Measurements from ENCODE around the gene UBR4. TPM values are rescaled to one million over a fixed set of nuclear protein-coding genes. Genes with fewer than 3 reads are reported as not detected.

Gene UBR4
- total RNA-seq, 5 donors from 2014 or later (not counting 1 experiment from before 2014, with no cell fraction given): 139 to 156 (median 147) TPM

DNA sequence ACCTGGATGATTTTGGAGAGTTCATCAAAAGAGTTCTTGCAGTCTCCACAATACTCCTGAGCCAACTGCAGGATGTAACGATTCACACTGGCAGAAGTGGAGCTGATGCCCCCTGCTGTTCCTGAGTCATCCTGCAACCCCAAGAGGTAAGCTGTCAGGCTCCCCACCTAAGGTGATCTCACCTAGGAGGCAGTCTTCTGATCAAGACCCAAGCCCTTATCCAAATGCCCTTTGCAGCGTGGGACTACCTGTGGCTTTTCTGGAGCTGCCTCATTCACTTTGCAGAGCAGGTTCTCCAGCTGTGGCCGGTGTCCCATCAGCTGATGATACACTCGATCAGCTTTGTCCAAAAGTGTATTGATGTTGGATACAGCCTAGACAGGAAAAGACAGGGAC lies 96.4 kb downstream of the UBR4 start:
- H3K4me1 Mint-ChIP-seq: no peaks in the 10 kb centered on the region
- DNase-seq: peak in 27 of 35 experiments; percentile 4 to 58 (median 21)
- ATAC-seq (replicated peaks in 1 of 4): peak in 3 of 4 experiments; percentile 49 to 59 (median 59)
- WGBS (ENCODE audit: insufficient coverage): 64% methylated on average over 1 of the region's 4 CpGs
- no peaks in the 10 kb centered on the region for H3K9me3 ChIP-seq
- H3K36me3 Mint-ChIP-seq: peaks cover 78% of the 10 kb centered on the region
- H3K27ac ChIP-seq (ENCODE audit: low read length): no peak overlapping the region
- ChIA-PET POLR2A (no interaction called here), CTCF (interaction anchor here in 1 of 2 donors (0.7 to 1.5 kb wide), 3 partner anchors 207 to 229 kb away, joined by 4 to 6 read pairs (median 5); no protein-coding TSS in a partner anchor)
- no peak overlapping the region for H3K4me3 ChIP-seq (ENCODE audit: control insufficient read depth in 1 of 2, extremely low read depth in 1 of 2, low read length in 1 of 2)
- no peaks in the 10 kb centered on the region for H3K27me3 Mint-ChIP-seq
- no peaks in the 10 kb centered on the region for H3K9me3 Mint-ChIP-seq
- H3K36me3 ChIP-seq (ENCODE audit: control insufficient read depth in 2 of 2, extremely low read depth in 1 of 2, insufficient read depth in 1 of 2, low read length in 1 of 2): peaks cover 44 to 97% of the 10 kb centered on the region in 2 donors
- no peaks in the 10 kb centered on the region for H3K27me3 ChIP-seq (replicated peaks in 1 of 2; ENCODE audit: control insufficient read depth in 2 of 2, extremely low read depth in 1 of 2, insufficient read depth in 2 of 2, low read length in 1 of 2)
- H3K4me3 Mint-ChIP-seq: no peak overlapping the region
- no peaks in the 10 kb centered on the region for H3K4me1 ChIP-seq (ENCODE audit: control insufficient read depth in 1 of 2, extremely low read depth in 1 of 2, insufficient read depth in 2 of 2, low read length in 2 of 2)
- H3K27ac Mint-ChIP-seq: no peak overlapping the region

DNA sequence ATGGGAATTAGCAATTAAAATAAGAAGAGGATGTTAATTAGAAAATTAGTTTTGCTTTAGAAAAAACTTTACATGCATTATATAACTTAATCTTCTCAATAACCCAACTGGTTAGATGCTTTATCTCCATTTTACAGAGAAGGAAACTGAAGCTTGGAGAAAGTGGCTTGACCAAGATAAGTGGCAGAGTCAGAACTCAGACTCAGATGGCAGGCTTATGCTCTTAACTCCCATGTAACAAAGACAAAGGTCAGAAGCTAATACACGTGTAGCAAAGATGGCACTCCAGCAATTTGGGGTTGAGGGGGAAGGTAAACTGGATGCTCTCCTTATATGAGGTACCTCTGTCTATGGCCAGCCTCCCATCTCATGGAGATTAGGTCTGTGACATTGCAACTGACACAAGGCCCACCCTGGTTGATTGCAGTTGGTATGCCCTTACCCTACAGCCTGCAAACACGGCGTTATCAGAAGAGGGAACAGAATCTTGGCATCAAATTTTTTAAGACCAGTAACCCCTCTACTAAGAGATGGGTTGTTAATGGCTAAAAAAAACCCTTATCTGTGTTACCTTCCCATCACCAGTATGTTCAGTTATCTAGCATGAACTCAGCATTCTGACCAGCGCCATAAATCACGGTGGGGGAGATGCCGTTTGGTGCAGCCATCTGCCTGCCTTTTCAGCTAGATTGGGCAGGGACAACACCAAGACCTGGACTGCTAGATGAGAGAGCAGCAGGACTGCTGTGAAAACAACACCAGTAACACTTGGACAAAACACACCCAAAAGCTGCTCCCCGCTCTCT lies 97.0 kb downstream of the UBR4 start:
- Mint-ChIP-seq H3K36me3 (peaks cover 78% of the 10 kb centered on the region), H3K4me1 (no peaks in the 10 kb centered on the region), H3K27ac (no peak overlapping the region), H3K4me3 (no peak overlapping the region), H3K9me3 (no peaks in the 10 kb centered on the region), H3K27me3 (no peaks in the 10 kb centered on the region)
- 90% methylated on average over 2 of the region's 7 CpGs for WGBS (ENCODE audit: insufficient coverage)
- Histone ChIP-seq H3K27ac (ENCODE audit: low read length) (no peak overlapping the region), H3K9me3 (no peaks in the 10 kb centered on the region), H3K36me3 (ENCODE audit: control insufficient read depth in 2 of 2, extremely low read depth in 1 of 2, insufficient read depth in 1 of 2, low read length in 1 of 2) (peaks cover 46 to 99% of the 10 kb centered on the region in 2 donors), H3K4me3 (ENCODE audit: control insufficient read depth in 1 of 2, extremely low read depth in 1 of 2, low read length in 1 of 2) (no peak overlapping the region), H3K4me1 (ENCODE audit: control insufficient read depth in 1 of 2, extremely low read depth in 1 of 2, insufficient read depth in 2 of 2, low read length in 2 of 2) (no peaks in the 10 kb centered on the region), H3K27me3 (replicated peaks in 1 of 2; ENCODE audit: control insufficient read depth in 2 of 2, extremely low read depth in 1 of 2, insufficient read depth in 2 of 2, low read length in 1 of 2) (no peaks in the 10 kb centered on the region)
- ChIA-PET POLR2A (no interaction called here), CTCF (interaction anchor here in 1 of 2 donors (1.3 to 1.5 kb wide), 2 partner anchors 210 to 229 kb away, joined by 4 to 6 read pairs; no protein-coding TSS in a partner anchor)
- ATAC-seq (replicated peaks in 1 of 4) (no peak), DNase-seq (no peak)

DNA sequence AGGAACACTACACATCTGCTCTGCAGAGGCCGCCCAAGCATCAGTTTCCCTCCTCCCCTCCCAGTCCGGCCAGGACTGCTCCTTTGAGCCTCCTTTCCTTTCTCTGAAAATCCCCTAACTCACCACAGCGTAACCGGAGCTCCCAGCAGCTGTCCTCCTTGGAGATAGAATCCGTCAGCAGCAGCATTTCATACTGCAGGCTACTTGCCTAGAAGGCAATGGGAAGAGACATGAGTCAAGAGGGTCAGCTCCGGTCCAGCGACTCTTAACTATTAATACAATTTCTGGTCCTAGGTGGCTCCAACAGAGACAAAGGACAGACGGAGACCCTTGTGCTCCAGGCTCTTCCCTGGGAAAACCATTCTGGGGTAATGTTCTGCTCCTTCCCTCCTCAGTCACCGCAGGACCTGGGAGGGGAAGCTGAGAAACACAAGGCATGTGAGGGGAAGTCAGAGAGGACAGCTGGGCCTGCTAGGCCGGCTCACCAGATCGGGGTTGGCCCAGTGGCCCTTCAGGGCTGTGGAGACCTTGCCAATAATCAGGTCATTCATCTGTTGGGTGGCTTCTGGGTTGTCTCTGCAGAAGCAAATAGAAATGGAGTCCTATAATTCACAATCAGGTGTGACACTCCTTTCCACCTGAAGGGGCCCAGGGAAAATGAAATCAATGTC lies 99.7 kb downstream of the UBR4 start:
- Mint-ChIP-seq H3K27me3 (no peaks in the 10 kb centered on the region), H3K27ac (no peak overlapping the region), H3K4me1 (no peaks in the 10 kb centered on the region), H3K36me3 (peaks cover 78% of the 10 kb centered on the region), H3K9me3 (no peaks in the 10 kb centered on the region), H3K4me3 (no peak overlapping the region)
- Histone ChIP-seq H3K4me1 (ENCODE audit: control insufficient read depth in 1 of 2, extremely low read depth in 1 of 2, insufficient read depth in 2 of 2, low read length in 2 of 2) (no peaks in the 10 kb centered on the region), H3K9me3 (no peaks in the 10 kb centered on the region), H3K4me3 (ENCODE audit: control insufficient read depth in 1 of 2, extremely low read depth in 1 of 2, low read length in 1 of 2) (no peak overlapping the region), H3K27me3 (replicated peaks in 1 of 2; ENCODE audit: control insufficient read depth in 2 of 2, extremely low read depth in 1 of 2, insufficient read depth in 2 of 2, low read length in 1 of 2) (no peaks in the 10 kb centered on the region), H3K27ac (ENCODE audit: low read length) (no peak overlapping the region), H3K36me3 (ENCODE audit: control insufficient read depth in 2 of 2, extremely low read depth in 1 of 2, insufficient read depth in 1 of 2, low read length in 1 of 2) (peaks cover 47 to 96% of the 10 kb centered on the region in 2 donors)
- no peak for ATAC-seq (replicated peaks in 1 of 4)
- CTCF ChIA-PET: no interaction called here
- no peak for DNase-seq
- POLR2A ChIA-PET: interaction anchor here in 1 of 2 donors (0.6 kb wide), 1 partner anchor 185 kb away, joined by 6 read pairs; no protein-coding TSS in a partner anchor
- 98% methylated on average over 4 of the region's 11 CpGs for WGBS (ENCODE audit: insufficient coverage)

DNA sequence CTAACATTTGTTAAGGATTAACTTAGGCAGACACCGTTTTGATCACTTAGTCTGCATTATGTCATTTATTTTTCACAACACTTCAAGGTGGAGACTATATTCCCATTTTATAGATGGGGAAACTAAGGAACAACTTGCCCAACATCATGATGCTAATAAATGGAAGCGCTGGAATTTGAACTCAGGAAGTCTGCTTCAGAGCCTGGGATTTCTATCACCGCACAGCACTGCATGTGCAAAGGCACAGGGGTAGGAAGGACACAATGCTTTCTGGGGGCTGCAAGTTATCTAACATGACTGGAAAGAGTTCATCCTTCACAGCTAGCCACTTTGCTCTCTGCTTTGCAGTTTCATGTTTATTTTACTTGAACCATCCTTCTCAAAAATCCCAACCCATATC lies 100.5 kb downstream of the UBR4 start:
- Mint-ChIP-seq H3K9me3 (no peaks in the 10 kb centered on the region), H3K27ac (no peak overlapping the region), H3K4me3 (no peak overlapping the region), H3K36me3 (peaks cover 78% of the 10 kb centered on the region), H3K27me3 (no peaks in the 10 kb centered on the region), H3K4me1 (no peaks in the 10 kb centered on the region)
- Histone ChIP-seq H3K4me3 (ENCODE audit: control insufficient read depth in 1 of 2, extremely low read depth in 1 of 2, low read length in 1 of 2) (no peak overlapping the region), H3K27ac (ENCODE audit: low read length) (no peak overlapping the region), H3K4me1 (ENCODE audit: control insufficient read depth in 1 of 2, extremely low read depth in 1 of 2, insufficient read depth in 2 of 2, low read length in 2 of 2) (no peaks in the 10 kb centered on the region), H3K9me3 (no peaks in the 10 kb centered on the region), H3K27me3 (replicated peaks in 1 of 2; ENCODE audit: control insufficient read depth in 2 of 2, extremely low read depth in 1 of 2, insufficient read depth in 2 of 2, low read length in 1 of 2) (no peaks in the 10 kb centered on the region), H3K36me3 (ENCODE audit: control insufficient read depth in 2 of 2, extremely low read depth in 1 of 2, insufficient read depth in 1 of 2, low read length in 1 of 2) (peaks cover 38 to 96% of the 10 kb centered on the region in 2 donors)
- WGBS (ENCODE audit: insufficient coverage): 90% methylated on average over 2 of the region's 3 CpGs
- ATAC-seq (replicated peaks in 1 of 4) (no peak), DNase-seq (no peak)
- POLR2A ChIA-PET: no interaction called here
- CTCF ChIA-PET: interaction anchor here in 1 of 2 donors (0.6 kb wide), 1 partner anchor 57 kb away, joined by 3 read pairs; no protein-coding TSS in a partner anchor

DNA sequence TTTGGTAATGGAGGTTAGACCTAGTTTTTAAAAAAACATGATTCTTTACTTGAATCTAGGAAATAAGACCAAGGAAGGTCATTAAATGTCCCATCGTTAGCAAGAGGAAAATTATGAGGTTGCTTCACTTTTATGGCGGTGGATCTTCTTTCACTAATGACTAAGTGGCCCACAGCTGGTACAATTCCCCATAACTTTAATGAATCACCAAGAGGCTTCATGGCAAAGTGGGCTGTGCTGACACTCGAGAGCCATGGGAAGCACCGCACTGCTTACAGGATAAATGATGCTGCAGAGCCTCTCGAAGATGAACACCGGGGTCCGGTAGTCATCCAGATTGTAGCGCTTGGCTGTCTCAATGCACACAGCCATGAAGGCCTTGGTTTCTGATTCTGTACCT lies 108.8 kb downstream of the UBR4 start:
- ATAC-seq (replicated peaks in 1 of 4): no peak
- peaks cover 82% of the 10 kb centered on the region for H3K36me3 Mint-ChIP-seq

DNA sequence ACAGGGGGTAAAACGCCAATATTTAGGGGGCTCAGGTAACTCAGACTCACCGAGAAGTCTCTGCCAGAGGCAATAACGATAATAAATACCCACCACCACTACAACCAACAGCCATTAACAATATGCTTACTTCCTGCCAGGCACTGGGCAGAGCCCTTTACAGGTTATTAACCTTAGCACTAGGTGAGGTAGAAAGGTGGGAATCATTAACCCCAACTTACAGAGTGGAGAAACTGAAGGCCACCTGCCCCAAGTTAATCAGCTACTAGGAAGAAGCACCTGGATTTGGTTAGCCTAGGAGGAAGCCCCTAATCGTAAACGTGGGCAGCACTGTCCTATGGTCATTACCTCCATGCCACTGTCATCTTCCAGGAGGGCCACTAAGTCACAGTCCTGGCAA lies 110.0 kb downstream of the UBR4 start:
- H3K9me3 Mint-ChIP-seq: no peaks in the 10 kb centered on the region
- Histone ChIP-seq H3K27me3 (replicated peaks in 1 of 2; ENCODE audit: control insufficient read depth in 2 of 2, extremely low read depth in 1 of 2, insufficient read depth in 2 of 2, low read length in 1 of 2) (no peaks in the 10 kb centered on the region), H3K4me3 (ENCODE audit: control insufficient read depth in 1 of 2, extremely low read depth in 1 of 2, low read length in 1 of 2) (no peak overlapping the region), H3K36me3 (ENCODE audit: control insufficient read depth in 2 of 2, extremely low read depth in 1 of 2, insufficient read depth in 1 of 2, low read length in 1 of 2) (peaks cover 9 to 97% of the 10 kb centered on the region in 2 donors), H3K4me1 (ENCODE audit: control insufficient read depth in 1 of 2, extremely low read depth in 1 of 2, insufficient read depth in 2 of 2, low read length in 2 of 2) (no peaks in the 10 kb centered on the region), H3K27ac (ENCODE audit: low read length) (no peak overlapping the region), H3K9me3 (no peaks in the 10 kb centered on the region)
- no peaks in the 10 kb centered on the region for H3K27me3 Mint-ChIP-seq
- H3K36me3 Mint-ChIP-seq: peaks cover 82% of the 10 kb centered on the region
- CTCF ChIA-PET: no interaction called here
- ATAC-seq (replicated peaks in 1 of 4) (no peak), DNase-seq (no peak)
- POLR2A ChIA-PET: no interaction called here
- no peak overlapping the region for H3K27ac Mint-ChIP-seq
- H3K4me1 Mint-ChIP-seq: no peaks in the 10 kb centered on the region
- no peak overlapping the region for H3K4me3 Mint-ChIP-seq
- WGBS (ENCODE audit: insufficient coverage): 92% methylated on average over 2 of the region's 5 CpGs

More for the DNA sequence above, 108.8 kb downstream of the UBR4 start:
- Mint-ChIP-seq H3K4me3 (no peak overlapping the region), H3K27ac (no peak overlapping the region), H3K27me3 (no peaks in the 10 kb centered on the region), H3K9me3 (no peaks in the 10 kb centered on the region), H3K4me1 (no peaks in the 10 kb centered on the region)
- no peaks in the 10 kb centered on the region for H3K4me1 ChIP-seq (ENCODE audit: control insufficient read depth in 1 of 2, extremely low read depth in 1 of 2, insufficient read depth in 2 of 2, low read length in 2 of 2)
- H3K36me3 ChIP-seq (ENCODE audit: control insufficient read depth in 2 of 2, extremely low read depth in 1 of 2, insufficient read depth in 1 of 2, low read length in 1 of 2): peaks cover 3 to 97% of the 10 kb centered on the region in 2 donors
- H3K27me3 ChIP-seq (replicated peaks in 1 of 2; ENCODE audit: control insufficient read depth in 2 of 2, extremely low read depth in 1 of 2, insufficient read depth in 2 of 2, low read length in 1 of 2): no peaks in the 10 kb centered on the region
- CTCF ChIA-PET: no interaction called here
- H3K27ac ChIP-seq (ENCODE audit: low read length): no peak overlapping the region
- H3K4me3 ChIP-seq (ENCODE audit: control insufficient read depth in 1 of 2, extremely low read depth in 1 of 2, low read length in 1 of 2): no peak overlapping the region
- POLR2A ChIA-PET: no interaction called here
- WGBS (ENCODE audit: insufficient coverage): 98% methylated on average over 6 of the region's 8 CpGs
- DNase-seq: no peak
- no peaks in the 10 kb centered on the region for H3K9me3 ChIP-seq
